ENCODE measurements around the gene TAF1. TPM values are rescaled to one million over a fixed set of nuclear protein-coding genes. Genes with fewer than 3 reads are reported as not detected.

The TAF1 gene
- total and polyA plus RNA-seq, 9 of the 15 experiments (the other 6 are each of a cell fraction or from before 2014, with no cell fraction given): 6.4 to 45.1 (median 38.1) TPM

- TF ChIP-seq ZBTB2 (IDR thresholded peaks at IDR 0.05) (no peak), MBD1 (CRISPR knock-in tag; IDR thresholded peaks at IDR 0.05) (no peak), HES1 (IDR thresholded peaks at IDR 0.05; ENCODE audit: low read depth) (no peak), ZNF407 (IDR thresholded peaks at IDR 0.05; ENCODE audit: low read depth) (no peak), ZNF436 (CRISPR knock-in tag; IDR thresholded peaks at IDR 0.05) (no peak), JUND (IDR thresholded peaks at IDR 0.05; ENCODE audit: borderline replicate concordance, low read depth, low read length) (peak; percentile 74; the same call in 1 of the 2 replicates), JUND (tag; IDR thresholded peaks at IDR 0.05; ENCODE audit: borderline replicate concordance, low read depth, low read length) (no peak; the same call in 2 of the 3 replicates), HMGXB4 (CRISPR knock-in tag; IDR thresholded peaks at IDR 0.05) (no peak), PTBP1 (IDR thresholded peaks at IDR 0.05; ENCODE audit: low read depth, low read length) (no peak), FOXA1 (IDR thresholded peaks at IDR 0.05; ENCODE audit: borderline replicate concordance) (no peak)
Measured at GRCh38 chrX:71454222-71454621, 88.1 kb downstream of the TAF1 start (continued).

All from K562 (cell line).